Skin epidermis (tissue), 12 donors: ENCODE results near the gene FAM72A.
"Not testable (repeated sequence)": the region's sequence is repeated elsewhere in the genome, so short reads cannot be mapped to it uniquely, and the experiment has no call there.

Experiments
- H3K27ac ChIP-seq, 21 experiments: fragments of 200-600 bp; sonication (generic) in 11 of 21; one replicate each; pipeline ENCODE4 v1.5.0; 2020; ENCODE audit warnings: mild to moderate bottlenecking in 3 of 21, inconsistent platforms in 2 of 21, moderate library complexity in 2 of 21
- H3K4me3 ChIP-seq, 7 experiments: fragments of 200-600 bp; sonication (generic) in 2 of 7; one replicate each; pipeline ENCODE4 v1.5.0; 2020; ENCODE audit warnings: inconsistent platforms in 2 of 7, mild to moderate bottlenecking in 2 of 7, moderate library complexity in 1 of 7

The FAM72A gene

GRCh38 chr1:206202789-206203363, at the start of gene FAM72A:
Gene FAM72A, minus strand, starts transcription at chr1:206202839. Its CDS starts 814 bp downstream, at chr1:206202025.
- Histone ChIP-seq H3K27ac (peak within 1 kb of the TSS in 20 of 21 experiments; percentile 39 to 85 (median 72)), H3K4me3 (peak within 1 kb of the TSS; percentile 42 to 62 (median 55))

DNA sequence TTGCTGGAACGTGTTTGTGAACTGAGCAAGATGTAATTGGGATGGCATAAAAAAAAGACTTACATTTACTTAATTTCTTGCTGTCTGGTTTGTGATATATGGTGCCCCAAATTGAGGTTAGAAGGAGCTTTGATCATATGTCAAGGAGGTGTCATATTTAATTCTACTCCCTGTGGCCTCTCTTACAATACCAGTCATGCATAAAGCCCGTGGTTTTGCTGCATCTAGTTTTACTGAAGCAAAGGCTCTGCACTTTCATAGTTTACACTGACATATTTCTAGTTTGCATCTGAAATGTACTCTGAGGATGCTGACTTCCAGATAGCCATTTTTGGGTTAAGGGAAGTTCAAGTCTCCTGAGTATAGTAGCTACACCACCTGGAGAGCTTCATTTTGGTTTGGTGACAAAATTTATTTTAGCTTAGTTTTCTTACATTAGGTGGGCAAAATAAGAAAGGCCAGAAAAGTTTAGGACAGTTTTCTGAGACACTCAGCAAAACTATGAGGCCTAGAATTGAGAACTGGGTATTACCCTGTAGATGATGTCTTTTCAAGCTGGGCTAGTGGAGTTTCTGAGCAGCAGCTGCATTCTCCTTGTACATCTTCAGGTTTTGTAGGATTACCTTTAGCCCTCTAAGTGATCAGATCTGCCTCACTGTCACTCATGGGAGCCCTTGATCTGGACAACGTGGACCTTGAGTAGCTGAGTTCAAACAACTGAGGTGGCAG, 48.5 kb upstream of the FAM72A start:
- H3K27ac ChIP-seq, H3K4me3 ChIP-seq: not testable (repeated sequence)

- H3K4me3 ChIP-seq, H3K27ac ChIP-seq: not testable (repeated sequence)
Measured at GRCh38 chr1:206246129-206246886, 43.7 kb upstream of the FAM72A start.

GRCh38 chr1:206245479-206245878, 42.8 kb upstream of the FAM72A start:
- not testable (repeated sequence) for H3K4me3 ChIP-seq, H3K27ac ChIP-seq

DNA sequence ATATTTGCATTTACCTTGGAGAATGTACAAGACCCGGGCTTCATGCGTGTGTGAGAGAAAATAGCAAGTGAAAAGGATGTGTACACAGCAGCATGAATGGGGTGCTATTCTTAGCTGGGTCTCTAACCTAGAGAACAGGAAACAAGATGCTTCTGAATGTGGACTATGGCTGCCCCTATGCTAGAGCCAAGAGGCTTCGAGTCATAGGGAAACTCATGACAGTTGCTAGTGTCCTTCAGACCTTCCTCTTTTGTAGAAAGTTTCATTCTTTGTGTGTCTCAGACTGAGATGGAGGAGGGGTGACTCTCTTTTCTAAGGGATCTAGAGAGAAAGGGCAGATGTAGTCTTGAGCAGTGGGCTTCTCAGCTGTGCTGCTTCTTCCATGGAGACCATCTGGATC, 40.7 kb upstream of the FAM72A start:
- not testable (repeated sequence) for H3K4me3 ChIP-seq, H3K27ac ChIP-seq

- H3K27ac ChIP-seq, H3K4me3 ChIP-seq: not testable (repeated sequence)
Measured at GRCh38 chr1:206240288-206240687, 37.6 kb upstream of the FAM72A start.

- H3K4me3 ChIP-seq, H3K27ac ChIP-seq: not testable (repeated sequence)
Measured at GRCh38 chr1:206235190-206235589, 32.6 kb upstream of the FAM72A start.

DNA sequence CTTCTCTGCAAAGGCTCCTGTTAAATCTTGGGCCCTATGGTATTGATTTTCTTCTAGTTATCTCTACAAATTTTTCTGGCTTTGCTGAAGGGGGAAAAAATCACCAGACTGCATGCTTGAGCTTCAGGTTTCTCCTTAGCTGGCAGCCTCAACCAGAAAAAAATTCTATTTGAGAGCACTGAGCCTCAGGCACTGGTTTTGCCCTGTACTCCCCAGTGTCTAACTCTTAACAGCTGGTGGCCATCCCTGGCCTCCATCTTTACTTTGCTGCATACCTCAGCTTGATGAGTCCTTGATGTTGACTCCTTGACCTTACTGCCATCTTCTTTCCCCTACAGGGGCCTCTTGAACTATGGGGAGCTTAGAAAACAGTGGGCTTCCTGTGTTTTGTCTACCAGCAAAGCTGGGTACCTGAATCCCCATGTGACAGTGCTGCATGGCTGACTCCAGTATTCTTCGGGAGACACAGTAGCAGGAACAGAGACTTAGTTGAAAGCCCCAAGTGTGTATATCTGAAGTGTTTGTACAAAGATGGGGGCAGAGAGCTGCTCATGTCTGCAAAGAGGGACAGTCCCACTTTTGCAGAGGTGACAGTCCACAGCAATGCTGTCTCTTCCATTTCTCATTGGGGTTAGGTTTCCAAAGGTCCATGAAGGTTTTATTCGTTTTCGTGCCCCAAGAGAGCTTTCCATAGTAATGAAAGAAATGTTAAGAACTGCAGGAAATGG, 31.7 kb upstream of the FAM72A start:
- H3K27ac ChIP-seq, H3K4me3 ChIP-seq: not testable (repeated sequence)

- not testable (repeated sequence) for H3K27ac ChIP-seq, H3K4me3 ChIP-seq
Measured at GRCh38 chr1:206232970-206233645, 30.5 kb upstream of the FAM72A start.

- H3K27ac ChIP-seq, H3K4me3 ChIP-seq: not testable (repeated sequence)
Measured at GRCh38 chr1:206231989-206232388, 29.4 kb upstream of the FAM72A start.

DNA sequence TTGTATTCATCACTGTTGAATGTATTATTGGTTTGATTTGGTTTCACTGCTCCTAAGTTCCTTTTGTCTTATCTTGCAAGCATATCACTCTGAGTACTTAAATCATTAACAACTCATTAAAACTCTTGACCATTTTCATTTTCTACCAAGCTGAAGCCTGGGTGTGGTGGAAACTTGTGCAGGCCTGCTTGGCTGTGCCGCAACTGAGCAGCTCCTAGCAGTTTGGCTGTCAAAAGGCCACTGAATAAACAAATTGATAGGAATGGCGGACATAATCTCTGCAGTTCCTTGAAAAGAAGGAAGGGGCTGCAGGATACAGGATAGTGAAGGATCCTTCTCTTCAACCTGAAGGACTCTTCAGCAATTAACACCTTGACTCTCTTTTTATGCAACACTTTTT, 26.6 kb upstream of the FAM72A start:
- H3K4me3 ChIP-seq, H3K27ac ChIP-seq: not testable (repeated sequence)

DNA sequence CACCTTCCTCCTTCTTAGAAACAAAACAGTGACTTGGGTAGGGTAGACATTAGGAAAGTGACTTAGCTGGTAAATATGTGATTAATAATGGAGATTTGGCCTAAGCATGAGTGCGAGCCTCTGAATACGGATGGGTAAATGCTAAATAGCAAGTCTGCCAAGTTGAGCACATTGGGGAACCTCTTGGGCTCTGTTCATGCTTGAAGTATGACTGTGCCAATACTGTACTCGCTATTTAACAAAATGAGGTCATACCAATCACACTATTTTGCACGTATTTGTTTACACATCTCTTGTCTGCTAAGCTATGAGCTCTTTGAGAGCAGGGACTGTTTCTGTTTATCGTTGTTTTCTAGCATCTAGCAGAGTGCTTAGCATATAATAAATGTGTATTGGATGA, 24.2 kb upstream of the FAM72A start:
- not testable (repeated sequence) for H3K4me3 ChIP-seq, H3K27ac ChIP-seq

DNA sequence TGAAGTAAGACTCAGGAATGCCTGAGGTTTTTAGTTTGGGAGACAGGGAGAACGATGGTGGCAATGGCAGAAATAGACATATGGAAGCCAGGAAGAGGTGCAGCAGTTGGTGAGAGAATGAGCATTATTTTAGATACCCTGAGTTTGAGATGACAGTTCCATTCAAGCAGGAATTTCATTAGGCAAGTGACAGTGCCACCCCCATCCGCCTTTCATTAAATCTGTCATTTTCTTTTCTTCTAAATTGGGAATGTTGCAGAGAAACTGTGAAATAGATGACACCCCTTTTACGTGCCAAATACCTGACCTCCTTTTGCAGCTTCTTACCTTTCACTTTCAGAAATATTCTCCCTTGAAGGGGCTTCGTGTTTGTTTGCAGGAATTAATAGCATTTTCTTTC, 22.7 kb upstream of the FAM72A start:
- not testable (repeated sequence) for H3K4me3 ChIP-seq, H3K27ac ChIP-seq

DNA sequence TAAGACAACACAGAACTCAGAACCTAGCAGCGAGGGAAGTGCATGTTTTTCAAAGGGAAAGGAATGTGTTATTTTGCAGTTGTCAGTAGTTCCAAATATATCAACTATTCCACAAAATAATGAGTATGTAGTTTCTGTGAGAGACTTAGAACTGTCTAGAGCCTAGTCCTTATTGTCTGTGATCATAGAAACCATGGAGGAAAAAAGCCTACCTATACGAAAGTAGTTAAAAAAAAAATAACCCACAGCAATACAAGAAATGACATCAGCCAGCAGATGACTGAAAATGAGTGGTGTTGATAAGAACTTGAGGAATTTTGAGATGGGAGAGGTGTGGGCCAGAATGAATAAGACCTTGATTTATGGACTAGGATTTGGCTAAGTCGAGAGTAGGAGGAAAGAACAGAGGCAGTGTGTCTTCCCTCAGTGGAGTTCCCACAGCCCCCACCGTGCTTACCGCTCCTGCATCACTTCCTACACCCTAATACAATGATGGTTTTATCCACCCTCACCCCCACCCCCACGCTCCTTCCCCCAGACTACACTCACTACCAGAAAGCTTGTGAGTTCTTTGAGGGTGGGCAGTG, 21.6 kb upstream of the FAM72A start:
- not testable (repeated sequence) for H3K27ac ChIP-seq, H3K4me3 ChIP-seq

DNA sequence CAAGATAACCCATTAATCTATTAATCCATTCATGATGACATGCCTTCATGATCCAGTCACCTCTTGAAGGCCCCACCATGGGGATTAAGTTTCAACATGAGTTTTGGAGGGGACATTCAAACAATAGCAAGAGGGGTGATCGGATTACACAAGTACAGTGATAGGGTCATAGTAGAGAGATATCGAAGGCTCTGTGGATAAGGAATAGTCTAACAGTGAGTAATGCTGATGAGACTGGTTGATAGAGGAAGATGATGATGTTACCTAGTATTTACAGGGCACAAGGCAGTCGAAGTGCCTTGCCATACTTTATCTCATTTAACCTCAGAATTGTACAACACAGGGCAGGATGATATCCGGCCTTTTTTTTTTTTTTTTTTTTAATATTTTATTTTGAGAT, 18.9 kb upstream of the FAM72A start:
- H3K27ac ChIP-seq, H3K4me3 ChIP-seq: not testable (repeated sequence)

- H3K4me3 ChIP-seq, H3K27ac ChIP-seq: not testable (repeated sequence)
Measured at GRCh38 chr1:206220332-206221000, 17.8 kb upstream of the FAM72A start.

GRCh38 chr1:206219514-206220331, 17.1 kb upstream of the FAM72A start:
- not testable (repeated sequence) for H3K4me3 ChIP-seq, H3K27ac ChIP-seq

DNA sequence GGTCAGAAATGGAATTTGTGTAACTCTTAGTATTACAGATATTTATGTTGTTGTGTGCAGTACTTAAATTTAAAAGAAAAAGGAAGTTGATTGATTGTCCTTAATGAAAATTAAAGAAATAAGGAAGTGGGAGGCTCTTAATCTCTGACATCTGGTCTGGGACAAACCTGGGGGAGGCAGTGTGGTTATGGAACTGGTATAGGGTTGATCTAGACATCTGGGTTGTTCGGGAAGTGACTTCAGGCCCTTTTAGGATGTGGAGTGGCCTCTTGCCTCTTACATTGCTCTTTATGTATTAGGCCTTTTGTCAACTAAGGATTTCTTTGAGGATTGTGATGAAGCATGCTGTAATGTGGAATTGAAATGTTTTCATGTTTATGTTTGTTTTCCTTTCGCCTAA, 16.1 kb upstream of the FAM72A start:
- H3K4me3 ChIP-seq, H3K27ac ChIP-seq: not testable (repeated sequence)
